WTC11 (cell line): ENCODE results near the gene HLA-DPB1. TPM values are rescaled to one million over a fixed set of nuclear protein-coding genes. Genes with fewer than 3 reads are reported as not detected.

Source experiments
- ATAC-seq: fragments of 200-7000 bp; cut with Tn5 transposase; 2 replicates; pipeline ENCODE4 v1.10.0; 2021; ENCODE audit warnings: mild to moderate bottlenecking, moderate library complexity
- CTCF ChIA-PET: fragments of 300-600 bp; sonication (Branson Sonifier 250); formaldehyde crosslinking; loops from one replicate; lab custom pipeline; 2021; ENCODE audit warnings: antibody characterized with exemption; lab: Charles Lee
- POLR2A ChIA-PET: fragments of 350-600 bp; sonication (Branson Sonifier 250); formaldehyde crosslinking; loops from one replicate; lab custom pipeline; 2021; ENCODE audit warnings: antibody characterized with exemption; lab: Charles Lee
- DNase-seq: peaks from one replicate; pipeline ENCODE4 v3.0.0; 2021; ENCODE audit warnings: low spot score
- H3K27ac Mint-ChIP-seq: 2 replicates; pipeline ENCODE4 v1.8.0; 2021; ENCODE audit warnings: mixed read lengths
- H3K27me3 Mint-ChIP-seq: 2 replicates; pipeline ENCODE4 v1.8.0; 2021; ENCODE audit warnings: low read depth, mild to moderate bottlenecking, moderate library complexity, mixed read lengths
- H3K36me3 Mint-ChIP-seq: 2 replicates; pipeline ENCODE4 v1.8.0; 2021; ENCODE audit warnings: mixed read lengths
- H3K4me1 Mint-ChIP-seq: 2 replicates; pipeline ENCODE4 v1.8.0; 2022; ENCODE audit warnings: mixed read lengths
- H3K4me3 Mint-ChIP-seq: 2 replicates; pipeline ENCODE4 v1.8.0; 2021; ENCODE audit warnings: mild to moderate bottlenecking, moderate library complexity, mixed read lengths
- H3K9me3 Mint-ChIP-seq: 2 replicates; pipeline ENCODE4 v1.8.0; 2021; ENCODE audit warnings: mixed read lengths
- FOXK1 ChIP-seq: sonication (generic); formaldehyde crosslinking; IDR thresholded peaks from 2 replicates; pipeline ENCODE4 v1.8.0; 2022; ENCODE audit warnings: mild to moderate bottlenecking, moderate library complexity, missing genetic modification reagents
- GRHL2 ChIP-seq: fragments of 250-450 bp; sonication (Bioruptor Pico); IDR thresholded peaks from 2 replicates; pipeline ENCODE4 v1.8.0; 2022; ENCODE audit warnings: mild to moderate bottlenecking, moderate library complexity; ENCODE audit not compliant: insufficient replicate concordance, severe bottlenecking
- JAZF1 ChIP-seq: fragments of 250-450 bp; sonication (Bioruptor Pico); IDR thresholded peaks from 2 replicates; pipeline ENCODE4 v1.9.0; 2021; ENCODE audit warnings: moderate library complexity, mild to moderate bottlenecking, inconsistent platforms
- NFE2L1 ChIP-seq: sonication (generic); formaldehyde crosslinking; IDR thresholded peaks from 2 replicates; pipeline ENCODE4 v1.8.1; 2023; ENCODE audit warnings: missing genetic modification reagents
- NR1H2 ChIP-seq: sonication (generic); formaldehyde crosslinking; IDR thresholded peaks from 2 replicates; pipeline ENCODE4 v1.9.0; 2021; ENCODE audit warnings: mild to moderate bottlenecking, moderate library complexity, missing genetic modification reagents
- OVOL2 ChIP-seq: fragments of 250-450 bp; sonication (Bioruptor Pico); IDR thresholded peaks from 2 replicates; pipeline ENCODE4 v1.9.0; 2021; ENCODE audit warnings: mild to moderate bottlenecking, borderline replicate concordance
- PRRX2 ChIP-seq: fragments of 250-450 bp; sonication (Bioruptor Pico); IDR thresholded peaks from 2 replicates; pipeline ENCODE4 v1.8.0; 2021; ENCODE audit warnings: mild to moderate bottlenecking
- SOX15 ChIP-seq: fragments of 250-450 bp; sonication (Bioruptor Pico); IDR thresholded peaks from 2 replicates; pipeline ENCODE4 v1.9.0; 2021; ENCODE audit warnings: mild to moderate bottlenecking
- TEAD4 ChIP-seq: sonication (generic); formaldehyde crosslinking; IDR thresholded peaks from 2 replicates; pipeline ENCODE4 v1.8.0; 2022; ENCODE audit warnings: mild to moderate bottlenecking, missing genetic modification reagents
- ZNF121 ChIP-seq: sonication (generic); formaldehyde crosslinking; IDR thresholded peaks from 2 replicates; pipeline ENCODE4 v1.8.0; 2023; ENCODE audit warnings: missing genetic modification reagents
- ZNF416 ChIP-seq: fragments of 250-450 bp; sonication (Bioruptor Pico); IDR thresholded peaks from 2 replicates; pipeline ENCODE4 v1.9.0; 2021; ENCODE audit warnings: mild to moderate bottlenecking, inconsistent platforms
- ZNF423 ChIP-seq: fragments of 250-450 bp; sonication (Bioruptor Pico); IDR thresholded peaks from 2 replicates; pipeline ENCODE4 v2.1.2; 2022; ENCODE audit warnings: mild to moderate bottlenecking, moderate library complexity
- total RNA-seq: library from RNA; stranded (reverse); gene quantifications from 3 replicates; pipeline ENCODE4 v1.2.3, GENCODE V29; 2021
- TF ChIP-seq, protein P1 (sequence below): sonication (generic); formaldehyde crosslinking; IDR thresholded peaks from 2 replicates; pipeline ENCODE4 v1.8.0; 2022; ENCODE audit warnings: mild to moderate bottlenecking, missing genetic modification reagents
- TF ChIP-seq, protein P2 (sequence below): fragments of 250-450 bp; sonication (Bioruptor Pico); IDR thresholded peaks from 2 replicates; pipeline ENCODE4 v1.9.0; 2021; ENCODE audit warnings: moderate library complexity, mild to moderate bottlenecking, inconsistent platforms, borderline replicate concordance
- TF ChIP-seq, protein P3 (sequence below): fragments of 250-450 bp; sonication (Bioruptor Pico); IDR thresholded peaks from 2 replicates; pipeline ENCODE4 v2.1.2; 2022; ENCODE audit warnings: mild to moderate bottlenecking, moderate library complexity
- TF ChIP-seq, protein P4 (sequence below): sonication (generic); formaldehyde crosslinking; IDR thresholded peaks from 2 replicates; pipeline ENCODE4 v1.8.0; 2022; ENCODE audit warnings: mild to moderate bottlenecking, missing genetic modification reagents
- TF ChIP-seq, protein P5 (sequence below): fragments of 250-450 bp; sonication (Bioruptor Pico); IDR thresholded peaks from 2 replicates; pipeline ENCODE4 v1.9.0; 2021; ENCODE audit warnings: mild to moderate bottlenecking, borderline replicate concordance
- TF ChIP-seq, protein P6 (sequence below): fragments of 250-450 bp; sonication (Bioruptor Pico); conservative IDR thresholded peaks from 2 replicates; pipeline ENCODE4 v1.9.0; 2021; ENCODE audit warnings: mild to moderate bottlenecking
- TF ChIP-seq, protein P7 (sequence below): sonication (generic); formaldehyde crosslinking; IDR thresholded peaks from 2 replicates; pipeline ENCODE4 v1.8.1; 2023; ENCODE audit warnings: mild to moderate bottlenecking, missing genetic modification reagents

Gene HLA-DPB1
- total RNA-seq, 1 experiment from 2014 or later, result 18.0 TPM

DNA sequence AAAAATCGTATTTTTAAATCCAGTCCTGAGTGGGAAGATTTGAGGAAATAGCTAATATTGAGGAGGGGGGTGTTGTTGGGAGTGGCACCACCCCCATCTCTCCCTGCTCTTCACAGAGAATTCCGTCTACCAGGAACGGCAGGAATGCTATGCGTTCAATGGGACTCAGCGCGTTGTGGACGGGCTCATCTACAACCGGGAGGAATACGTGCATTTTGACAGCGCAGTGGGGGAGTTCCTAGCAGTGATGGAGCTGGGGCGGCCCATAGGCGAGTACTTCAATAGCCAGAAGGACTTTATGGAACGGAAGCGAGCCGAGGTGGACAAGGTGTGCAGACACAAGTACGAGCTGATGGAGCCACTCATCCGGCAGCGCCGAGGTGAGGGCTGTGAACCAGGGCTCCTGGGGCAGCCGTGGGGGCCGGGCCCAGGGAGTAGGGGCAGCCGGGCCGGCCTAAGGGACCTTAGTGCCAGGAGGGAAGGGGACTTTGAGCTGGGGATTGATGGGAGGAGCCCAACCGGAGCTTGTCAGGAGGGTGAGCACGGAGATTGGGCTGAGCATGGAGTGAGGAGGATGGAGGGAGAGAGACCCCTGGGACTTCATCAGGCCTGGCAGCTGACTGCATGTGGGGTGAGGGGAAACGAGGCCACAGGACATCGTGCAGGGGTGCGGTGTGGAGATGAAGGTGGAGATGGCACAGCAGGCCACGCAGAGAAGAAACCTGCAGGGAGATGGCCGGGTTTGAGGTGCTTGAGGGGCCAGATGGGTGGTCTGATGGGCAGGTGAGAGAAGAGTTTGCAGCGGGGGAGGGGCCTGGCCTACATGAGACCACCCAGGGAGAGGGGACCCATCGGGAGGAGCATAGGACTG is 41.3 kb downstream of the HLA-DPB1 start (continued):
- no peak; the same call in 1 of the 2 replicates for TF ChIP-seq ZNF423
- no peak for TF ChIP-seq ZNF416 (CRISPR knock-in tag)
- TF ChIP-seq PRRX2 (CRISPR knock-in tag), result no peak
- TF ChIP-seq, protein P1, sequence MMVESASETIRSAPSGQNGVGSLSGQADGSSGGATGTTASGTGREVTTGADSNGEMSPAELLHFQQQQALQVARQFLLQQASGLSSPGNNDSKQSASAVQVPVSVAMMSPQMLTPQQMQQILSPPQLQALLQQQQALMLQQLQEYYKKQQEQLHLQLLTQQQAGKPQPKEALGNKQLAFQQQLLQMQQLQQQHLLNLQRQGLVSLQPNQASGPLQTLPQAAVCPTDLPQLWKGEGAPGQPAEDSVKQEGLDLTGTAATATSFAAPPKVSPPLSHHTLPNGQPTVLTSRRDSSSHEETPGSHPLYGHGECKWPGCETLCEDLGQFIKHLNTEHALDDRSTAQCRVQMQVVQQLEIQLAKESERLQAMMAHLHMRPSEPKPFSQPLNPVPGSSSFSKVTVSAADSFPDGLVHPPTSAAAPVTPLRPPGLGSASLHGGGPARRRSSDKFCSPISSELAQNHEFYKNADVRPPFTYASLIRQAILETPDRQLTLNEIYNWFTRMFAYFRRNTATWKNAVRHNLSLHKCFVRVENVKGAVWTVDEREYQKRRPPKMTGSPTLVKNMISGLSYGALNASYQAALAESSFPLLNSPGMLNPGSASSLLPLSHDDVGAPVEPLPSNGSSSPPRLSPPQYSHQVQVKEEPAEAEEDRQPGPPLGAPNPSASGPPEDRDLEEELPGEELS (CRISPR knock-in tag), result 0 out of 2 replicates have a peak, but pooled peaks have one; percentile 41
- TF ChIP-seq, protein P2, sequence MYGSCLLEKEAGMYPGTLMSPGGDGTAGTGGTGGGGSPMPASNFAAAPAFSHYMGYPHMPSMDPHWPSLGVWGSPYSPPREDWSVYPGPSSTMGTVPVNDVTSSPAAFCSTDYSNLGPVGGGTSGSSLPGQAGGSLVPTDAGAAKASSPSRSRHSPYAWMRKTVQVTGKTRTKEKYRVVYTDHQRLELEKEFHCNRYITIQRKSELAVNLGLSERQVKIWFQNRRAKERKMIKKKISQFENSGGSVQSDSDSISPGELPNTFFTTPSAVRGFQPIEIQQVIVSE, result no peak
- TF ChIP-seq FOXK1 (CRISPR knock-in tag), result no peak
- no peak for TF ChIP-seq GRHL2 (CRISPR knock-in tag)
- TF ChIP-seq TEAD4 (CRISPR knock-in tag), result 0 out of 2 replicates have a peak, but pooled peaks have one; percentile 38
- TF ChIP-seq, protein P3, sequence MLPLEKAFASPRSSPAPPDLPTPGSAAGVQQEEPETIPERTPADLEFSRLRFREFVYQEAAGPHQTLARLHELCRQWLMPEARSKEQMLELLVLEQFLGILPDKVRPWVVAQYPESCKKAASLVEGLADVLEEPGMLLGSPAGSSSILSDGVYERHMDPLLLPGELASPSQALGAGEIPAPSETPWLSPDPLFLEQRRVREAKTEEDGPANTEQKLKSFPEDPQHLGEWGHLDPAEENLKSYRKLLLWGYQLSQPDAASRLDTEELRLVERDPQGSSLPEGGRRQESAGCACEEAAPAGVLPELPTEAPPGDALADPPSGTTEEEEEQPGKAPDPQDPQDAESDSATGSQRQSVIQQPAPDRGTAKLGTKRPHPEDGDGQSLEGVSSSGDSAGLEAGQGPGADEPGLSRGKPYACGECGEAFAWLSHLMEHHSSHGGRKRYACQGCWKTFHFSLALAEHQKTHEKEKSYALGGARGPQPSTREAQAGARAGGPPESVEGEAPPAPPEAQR (CRISPR knock-in tag), result no peak
- 0 out of 2 replicates have a peak, but pooled peaks have one; percentile 64 for TF ChIP-seq NFE2L1 (CRISPR knock-in tag)
- no peak for TF ChIP-seq NR1H2 (CRISPR knock-in tag)

DNA sequence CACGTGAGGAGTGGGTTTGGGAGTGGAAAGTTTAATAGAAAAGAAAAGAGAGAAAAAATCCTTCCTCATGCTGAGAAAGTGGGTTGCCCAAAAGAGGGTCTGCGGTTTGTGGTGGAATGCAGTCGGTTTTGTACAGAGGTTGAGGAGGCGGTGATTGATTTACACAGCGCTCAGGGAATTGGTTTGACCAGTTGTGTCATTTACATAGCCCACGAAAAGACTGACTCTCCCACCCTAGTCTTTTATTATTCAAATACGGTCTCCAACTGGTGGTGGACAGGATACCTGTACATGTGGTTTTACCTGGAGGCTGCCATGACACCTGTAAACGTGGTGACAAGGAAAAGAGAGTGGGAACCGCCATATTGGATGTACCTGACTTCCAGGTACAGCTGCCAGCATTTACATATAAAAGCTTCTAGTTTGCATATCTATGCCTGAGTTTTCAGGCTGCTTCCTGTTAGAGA is 42.1 kb downstream of the HLA-DPB1 start:
- DNase-seq, result no peak
- ChIA-PET POLR2A (interaction anchor here (0.6 to 3.2 kb wide), 7 partner anchors 8 to 922 kb away, joined by 3 to 26 read pairs (median 4); partner anchors contain the start of gene HSD17B8), CTCF (interaction anchor here (0.8 to 5.3 kb wide), 19 partner anchors 7 to 280 kb away, joined by 3 to 43 read pairs (median 5); partner anchors contain the start of genes HSD17B8, RING1 and TAP2)
- peaks cover 70% of the 10 kb centered on the region for H3K4me1 Mint-ChIP-seq
- peaks cover 14% of the 10 kb centered on the region for H3K36me3 Mint-ChIP-seq
- peaks cover 2% of the 10 kb centered on the region; the same call in 1 of the 2 replicates for H3K27me3 Mint-ChIP-seq
- peaks cover 6% of the 10 kb centered on the region for H3K9me3 Mint-ChIP-seq
- TF ChIP-seq SOX15 (CRISPR knock-in tag) (no peak), JAZF1 (CRISPR knock-in tag) (no peak), ZNF121 (CRISPR knock-in tag) (no peak), OVOL2 (CRISPR knock-in tag) (no peak), ZNF416 (CRISPR knock-in tag) (0 out of 2 replicates have a peak, but pooled peaks have one; percentile 54), TEAD4 (CRISPR knock-in tag) (no peak)
- TF ChIP-seq, protein P4, sequence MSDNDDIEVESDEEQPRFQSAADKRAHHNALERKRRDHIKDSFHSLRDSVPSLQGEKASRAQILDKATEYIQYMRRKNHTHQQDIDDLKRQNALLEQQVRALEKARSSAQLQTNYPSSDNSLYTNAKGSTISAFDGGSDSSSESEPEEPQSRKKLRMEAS (CRISPR knock-in tag), result 0 out of 2 replicates have a peak, but pooled peaks have one; percentile 38
- TF ChIP-seq, protein P5, sequence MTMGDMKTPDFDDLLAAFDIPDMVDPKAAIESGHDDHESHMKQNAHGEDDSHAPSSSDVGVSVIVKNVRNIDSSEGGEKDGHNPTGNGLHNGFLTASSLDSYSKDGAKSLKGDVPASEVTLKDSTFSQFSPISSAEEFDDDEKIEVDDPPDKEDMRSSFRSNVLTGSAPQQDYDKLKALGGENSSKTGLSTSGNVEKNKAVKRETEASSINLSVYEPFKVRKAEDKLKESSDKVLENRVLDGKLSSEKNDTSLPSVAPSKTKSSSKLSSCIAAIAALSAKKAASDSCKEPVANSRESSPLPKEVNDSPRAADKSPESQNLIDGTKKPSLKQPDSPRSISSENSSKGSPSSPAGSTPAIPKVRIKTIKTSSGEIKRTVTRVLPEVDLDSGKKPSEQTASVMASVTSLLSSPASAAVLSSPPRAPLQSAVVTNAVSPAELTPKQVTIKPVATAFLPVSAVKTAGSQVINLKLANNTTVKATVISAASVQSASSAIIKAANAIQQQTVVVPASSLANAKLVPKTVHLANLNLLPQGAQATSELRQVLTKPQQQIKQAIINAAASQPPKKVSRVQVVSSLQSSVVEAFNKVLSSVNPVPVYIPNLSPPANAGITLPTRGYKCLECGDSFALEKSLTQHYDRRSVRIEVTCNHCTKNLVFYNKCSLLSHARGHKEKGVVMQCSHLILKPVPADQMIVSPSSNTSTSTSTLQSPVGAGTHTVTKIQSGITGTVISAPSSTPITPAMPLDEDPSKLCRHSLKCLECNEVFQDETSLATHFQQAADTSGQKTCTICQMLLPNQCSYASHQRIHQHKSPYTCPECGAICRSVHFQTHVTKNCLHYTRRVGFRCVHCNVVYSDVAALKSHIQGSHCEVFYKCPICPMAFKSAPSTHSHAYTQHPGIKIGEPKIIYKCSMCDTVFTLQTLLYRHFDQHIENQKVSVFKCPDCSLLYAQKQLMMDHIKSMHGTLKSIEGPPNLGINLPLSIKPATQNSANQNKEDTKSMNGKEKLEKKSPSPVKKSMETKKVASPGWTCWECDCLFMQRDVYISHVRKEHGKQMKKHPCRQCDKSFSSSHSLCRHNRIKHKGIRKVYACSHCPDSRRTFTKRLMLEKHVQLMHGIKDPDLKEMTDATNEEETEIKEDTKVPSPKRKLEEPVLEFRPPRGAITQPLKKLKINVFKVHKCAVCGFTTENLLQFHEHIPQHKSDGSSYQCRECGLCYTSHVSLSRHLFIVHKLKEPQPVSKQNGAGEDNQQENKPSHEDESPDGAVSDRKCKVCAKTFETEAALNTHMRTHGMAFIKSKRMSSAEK (CRISPR knock-in tag), result 0 out of 2 replicates have a peak, but pooled peaks have one; percentile 26
- TF ChIP-seq, protein P6, sequence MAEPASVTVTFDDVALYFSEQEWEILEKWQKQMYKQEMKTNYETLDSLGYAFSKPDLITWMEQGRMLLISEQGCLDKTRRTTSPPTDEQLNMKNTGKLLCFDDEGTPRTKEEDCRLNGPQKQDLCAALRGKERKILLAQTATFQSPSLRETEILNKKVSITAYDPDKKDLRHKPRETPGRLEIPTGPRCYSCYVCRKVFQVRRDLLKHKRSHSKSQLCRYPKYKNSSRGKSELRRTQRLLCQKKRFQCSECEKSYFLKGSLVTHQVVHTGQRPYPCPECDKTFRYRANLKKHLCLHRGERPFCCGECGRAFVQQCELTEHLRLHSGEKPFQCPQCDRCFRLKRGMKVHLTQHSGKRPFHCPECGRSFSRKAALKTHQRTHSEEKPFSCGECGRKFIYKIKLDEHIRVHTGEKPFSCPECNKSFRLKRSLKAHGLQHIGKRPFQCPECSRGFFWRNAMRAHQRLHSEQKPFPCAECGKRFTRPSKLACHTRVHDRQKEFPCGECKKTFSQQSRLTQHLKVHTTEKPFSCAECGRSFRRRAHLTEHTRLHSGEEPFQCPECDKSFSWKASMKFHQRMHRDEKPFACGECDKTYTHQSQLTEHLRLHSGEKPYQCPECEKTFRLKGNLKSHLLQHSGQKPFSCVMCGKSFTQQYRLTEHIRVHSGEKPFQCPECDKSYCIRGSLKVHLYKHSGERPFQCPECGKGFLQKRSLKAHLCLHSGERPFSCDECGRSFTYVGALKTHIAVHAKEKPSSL (CRISPR knock-in tag), result 0 out of 2 replicates have a peak, but pooled peaks have one; percentile 40
- TF ChIP-seq, protein P7, sequence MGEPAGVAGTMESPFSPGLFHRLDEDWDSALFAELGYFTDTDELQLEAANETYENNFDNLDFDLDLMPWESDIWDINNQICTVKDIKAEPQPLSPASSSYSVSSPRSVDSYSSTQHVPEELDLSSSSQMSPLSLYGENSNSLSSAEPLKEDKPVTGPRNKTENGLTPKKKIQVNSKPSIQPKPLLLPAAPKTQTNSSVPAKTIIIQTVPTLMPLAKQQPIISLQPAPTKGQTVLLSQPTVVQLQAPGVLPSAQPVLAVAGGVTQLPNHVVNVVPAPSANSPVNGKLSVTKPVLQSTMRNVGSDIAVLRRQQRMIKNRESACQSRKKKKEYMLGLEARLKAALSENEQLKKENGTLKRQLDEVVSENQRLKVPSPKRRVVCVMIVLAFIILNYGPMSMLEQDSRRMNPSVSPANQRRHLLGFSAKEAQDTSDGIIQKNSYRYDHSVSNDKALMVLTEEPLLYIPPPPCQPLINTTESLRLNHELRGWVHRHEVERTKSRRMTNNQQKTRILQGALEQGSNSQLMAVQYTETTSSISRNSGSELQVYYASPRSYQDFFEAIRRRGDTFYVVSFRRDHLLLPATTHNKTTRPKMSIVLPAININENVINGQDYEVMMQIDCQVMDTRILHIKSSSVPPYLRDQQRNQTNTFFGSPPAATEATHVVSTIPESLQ (CRISPR knock-in tag), result no peak
- TF ChIP-seq, all 79 proteins: peak for 4
- peak; percentile 38 for ATAC-seq
- H3K27ac Mint-ChIP-seq, result peak overlapping the region; percentile 100
- peak overlapping the region; percentile 98 for H3K4me3 Mint-ChIP-seq
